ENCODE data around the gene MROH7.

The MROH7 gene

DNA sequence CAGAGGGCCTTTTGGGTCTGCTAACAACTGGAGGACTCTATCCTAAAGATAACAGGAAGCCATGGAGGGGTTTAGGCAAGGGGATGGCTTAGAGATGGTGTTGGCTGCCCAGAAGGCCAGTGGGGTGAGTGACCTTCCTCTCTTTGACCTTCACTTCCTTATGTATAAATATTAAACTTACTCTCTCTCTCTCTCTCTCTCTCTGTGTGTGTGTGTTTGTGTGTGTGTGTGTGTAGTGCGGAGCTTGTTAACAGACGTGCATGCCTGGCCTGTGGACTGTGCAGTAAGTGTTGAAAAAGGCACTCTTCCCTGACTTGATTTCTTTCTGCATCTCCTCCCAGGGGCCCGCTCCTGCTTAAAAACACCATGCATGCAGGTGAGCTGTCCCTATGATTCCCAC is 10.0 kb downstream of the MROH7 start:
- DNase-seq (ENCODE audit: low spot score): no peak

DNA sequence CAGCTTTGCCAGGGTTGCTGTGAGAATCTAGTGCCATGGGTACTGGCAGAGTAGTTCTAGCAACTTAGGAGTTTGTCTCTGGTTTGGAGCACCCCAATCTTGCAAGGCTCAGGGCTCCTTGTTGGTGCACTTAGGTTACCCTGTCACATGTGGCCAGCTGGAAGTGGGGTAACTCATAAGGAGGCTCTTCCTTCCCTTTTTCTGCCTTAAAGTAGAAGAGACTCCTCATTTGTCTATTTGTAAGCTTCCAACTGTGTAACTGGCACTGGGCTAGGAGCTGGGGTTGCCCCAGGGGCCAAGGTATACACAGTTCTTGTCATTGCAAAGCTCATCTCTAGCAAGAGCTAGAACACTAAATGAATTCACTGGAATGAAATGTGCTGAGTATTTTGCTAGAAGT is 10.6 kb downstream of the MROH7 start:
- DNase-seq (ENCODE audit: low spot score): no peak

DNA sequence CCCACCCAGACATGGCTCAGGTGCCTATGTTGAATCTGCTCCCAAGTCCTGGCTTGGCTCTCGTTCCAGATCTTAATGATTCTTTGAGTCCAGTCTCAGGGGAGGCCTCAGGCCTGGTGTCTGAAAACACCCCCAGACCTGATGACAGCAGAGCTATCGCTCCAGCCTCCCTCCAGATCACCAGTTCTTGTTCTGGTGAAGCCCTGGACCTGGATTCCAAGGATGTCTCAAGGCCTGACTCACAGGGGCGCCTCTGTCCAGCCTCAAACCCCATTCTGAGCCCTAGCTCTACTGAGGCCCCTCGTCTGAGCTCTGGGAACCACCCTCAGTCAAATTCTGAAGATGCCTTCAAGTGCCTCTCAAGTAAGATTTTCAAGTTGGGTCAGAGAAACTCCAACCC is 11.4 kb downstream of the MROH7 start:
- no peak for DNase-seq (ENCODE audit: low spot score)

DNA sequence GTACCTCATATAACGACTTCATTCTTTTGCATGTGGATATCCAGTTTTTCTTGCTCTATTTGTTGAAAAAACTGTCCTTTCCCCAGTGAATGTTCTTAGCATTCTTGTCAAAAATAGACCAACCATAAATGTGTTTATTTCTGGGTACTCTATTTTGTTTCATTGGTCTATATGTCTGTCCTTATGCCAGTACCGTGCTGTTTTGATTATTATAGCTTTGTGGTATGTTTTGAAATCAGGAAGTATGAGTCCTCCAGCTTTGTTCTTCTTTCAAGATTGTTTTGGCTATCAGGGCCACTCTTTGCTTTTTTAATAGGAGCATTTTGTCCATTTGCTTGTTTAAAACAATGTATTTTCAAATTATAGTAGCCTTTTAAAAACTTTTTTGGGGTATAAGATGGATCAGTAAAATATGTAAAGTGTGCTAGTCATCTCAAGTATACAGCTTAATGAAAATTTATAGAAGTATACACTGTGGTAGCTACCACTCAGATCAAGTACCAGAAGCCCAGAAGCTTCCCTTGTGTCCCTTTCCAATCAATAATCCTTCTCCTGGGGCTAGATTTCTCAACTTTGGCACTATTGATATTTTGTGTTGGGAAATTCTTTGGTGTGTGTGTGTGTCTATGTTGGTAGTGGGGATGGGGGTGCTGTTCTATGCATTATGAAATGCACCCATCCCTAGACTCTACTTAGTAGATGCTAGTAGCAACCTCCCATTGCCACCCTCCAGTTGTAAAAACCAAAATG is 16.8 kb downstream of the MROH7 start:
- no peak for DNase-seq (ENCODE audit: low spot score)

DNA sequence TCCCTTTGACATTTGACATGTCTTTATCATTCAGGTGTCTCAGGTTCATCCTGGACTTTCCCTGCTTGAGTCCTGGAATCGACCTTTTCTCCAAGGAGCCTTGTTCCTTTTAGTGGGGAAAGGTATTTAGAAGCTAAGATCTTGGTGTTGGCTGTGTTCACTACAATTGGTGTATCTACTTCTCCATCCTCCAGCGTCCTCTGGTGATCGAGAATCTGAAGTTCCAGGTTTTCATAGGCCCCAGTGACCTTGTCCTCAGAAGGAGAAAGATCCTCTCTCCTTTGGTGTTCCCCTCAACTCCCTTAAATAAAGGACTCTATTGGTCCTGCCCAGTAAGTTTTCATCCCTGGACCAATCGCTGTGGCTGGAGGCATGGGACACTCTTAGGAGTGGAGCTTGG is 22.1 kb downstream of the MROH7 start:
- no peak for DNase-seq (ENCODE audit: low spot score)

DNA sequence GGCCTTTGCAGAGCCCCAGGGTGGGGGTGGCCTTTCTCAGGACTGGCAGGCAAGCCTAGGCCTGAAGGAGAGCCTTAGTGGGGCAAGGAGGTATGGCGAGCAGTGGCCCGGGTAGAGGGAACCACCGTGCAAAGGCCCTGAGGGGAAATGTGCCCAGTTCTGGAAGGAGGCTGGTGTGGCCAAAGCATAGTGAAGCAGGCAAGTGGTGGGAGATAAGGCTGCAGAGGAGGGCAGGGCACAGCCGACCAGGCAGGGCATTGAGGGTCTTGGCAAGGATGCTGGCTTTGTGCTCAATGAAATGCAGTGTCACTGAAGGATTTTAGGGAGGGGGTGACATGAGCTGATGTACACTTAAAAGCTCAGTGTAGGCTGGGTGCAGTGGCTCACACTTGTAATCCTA is 22.8 kb downstream of the MROH7 start:
- no peak for DNase-seq (ENCODE audit: low spot score)

DNA sequence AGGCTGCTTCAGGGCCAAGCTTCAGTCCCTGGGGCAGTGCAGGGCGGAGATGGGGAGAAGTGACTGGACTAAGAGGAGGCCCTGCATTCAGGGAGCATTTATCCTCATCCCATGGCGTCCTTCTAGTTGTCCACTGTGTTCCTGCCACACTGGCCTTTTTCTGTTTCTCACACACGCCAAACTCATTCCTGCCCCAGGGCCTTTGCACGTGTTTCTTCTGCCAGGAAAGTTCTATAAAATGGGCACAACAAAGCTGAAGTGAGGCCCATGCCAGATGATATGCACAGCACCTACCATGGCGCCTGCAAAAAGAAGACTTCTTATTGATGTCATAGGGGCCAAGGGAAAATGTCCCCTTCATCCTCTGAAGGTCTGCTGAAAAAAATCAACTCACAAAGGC is 24.3 kb downstream of the MROH7 start:
- DNase-seq (ENCODE audit: low spot score): no peak

DNA sequence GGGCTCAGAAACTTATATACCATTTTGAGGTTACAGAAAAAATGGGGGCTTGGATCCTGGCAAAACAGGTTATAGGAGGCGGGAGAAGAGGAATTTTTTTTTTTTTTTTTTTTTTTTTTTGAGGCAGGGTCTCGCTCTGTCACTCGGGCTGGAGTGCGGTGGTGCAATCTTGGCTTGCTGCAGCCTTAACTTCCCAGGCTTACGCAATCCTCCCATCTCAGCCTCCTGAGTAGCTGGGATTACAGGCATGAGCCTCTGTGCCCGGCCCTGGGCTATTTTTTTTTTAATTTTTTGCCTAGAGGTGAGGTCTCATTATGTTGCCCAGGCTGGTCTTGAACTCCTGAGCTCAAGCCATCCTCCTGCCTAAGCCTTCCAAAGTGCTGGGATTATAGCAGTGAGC is 24.7 kb downstream of the MROH7 start:
- no peak for DNase-seq (ENCODE audit: low spot score)

DNA sequence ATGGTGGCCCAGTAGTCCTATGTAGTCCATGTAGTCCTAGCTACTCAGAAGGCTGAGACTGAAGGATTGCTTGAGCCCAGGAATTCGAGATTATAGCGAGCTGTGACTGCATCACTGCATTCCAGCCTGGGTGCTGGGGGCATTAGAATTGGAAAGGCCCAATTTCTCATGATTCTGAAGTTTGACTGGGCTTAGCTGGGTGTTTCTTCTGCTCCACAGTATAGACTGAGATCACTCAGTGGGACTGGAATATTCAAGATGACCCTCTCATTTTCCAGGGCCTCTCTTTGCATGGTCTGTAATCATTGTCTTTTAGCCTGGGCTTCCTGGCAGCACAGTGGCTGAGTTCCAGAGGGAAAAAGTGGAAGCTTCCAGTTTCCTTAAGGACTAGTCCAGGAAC is 26.2 kb downstream of the MROH7 start:
- no peak for DNase-seq (ENCODE audit: low spot score)

DNA sequence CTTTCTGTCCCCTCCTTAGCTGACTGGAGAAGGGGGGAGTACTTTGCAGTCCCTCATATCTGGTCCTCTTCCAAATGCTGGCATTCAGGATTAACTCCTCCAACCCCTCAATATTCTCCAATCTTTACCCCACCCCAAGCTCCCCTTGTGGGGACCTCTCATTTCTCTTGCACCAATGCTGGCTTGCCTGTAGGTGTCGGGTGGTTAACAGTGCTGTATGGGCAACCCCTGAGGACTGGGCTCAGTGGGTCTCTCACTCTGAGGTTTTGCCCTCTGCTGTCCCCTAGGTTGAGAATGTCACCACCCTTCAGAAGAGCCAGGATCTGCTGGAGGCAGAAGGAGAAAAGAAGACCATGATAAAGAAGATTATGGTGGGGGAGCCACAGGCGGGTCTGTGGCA is 27.0 kb downstream of the MROH7 start:
- DNase-seq (ENCODE audit: low spot score): no peak

DNA sequence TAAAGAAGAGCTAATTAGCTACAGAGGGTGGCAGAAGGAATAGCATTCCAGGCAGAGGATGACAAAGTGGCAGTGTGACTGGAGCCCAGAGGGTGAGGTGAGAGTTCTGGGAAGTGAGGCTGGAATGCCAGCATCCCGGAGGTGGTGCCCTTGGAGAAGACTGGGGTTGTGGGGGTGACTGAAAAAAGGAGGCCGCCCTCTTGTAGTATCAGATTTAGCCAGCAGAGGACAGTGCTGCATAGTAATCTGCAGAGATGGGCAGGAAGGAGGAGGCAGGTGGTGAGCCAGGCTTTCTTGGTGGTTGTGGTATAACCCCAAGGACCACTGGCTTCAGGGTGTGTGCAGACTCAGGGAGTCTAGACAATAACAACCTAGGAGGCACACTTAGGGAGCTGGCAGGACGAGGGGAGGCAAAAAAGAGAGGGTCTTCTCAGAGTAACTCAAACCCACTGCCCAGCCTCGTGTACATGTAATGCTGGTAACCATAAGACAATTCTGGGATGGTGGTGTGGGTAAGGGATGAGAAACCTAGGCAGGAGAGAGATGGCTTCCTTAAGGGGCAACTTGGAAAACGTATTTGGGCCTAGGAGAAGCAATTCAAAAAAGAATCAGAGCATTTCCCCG is 30.5 kb downstream of the MROH7 start:
- no peak for DNase-seq (ENCODE audit: low spot score)

DNA sequence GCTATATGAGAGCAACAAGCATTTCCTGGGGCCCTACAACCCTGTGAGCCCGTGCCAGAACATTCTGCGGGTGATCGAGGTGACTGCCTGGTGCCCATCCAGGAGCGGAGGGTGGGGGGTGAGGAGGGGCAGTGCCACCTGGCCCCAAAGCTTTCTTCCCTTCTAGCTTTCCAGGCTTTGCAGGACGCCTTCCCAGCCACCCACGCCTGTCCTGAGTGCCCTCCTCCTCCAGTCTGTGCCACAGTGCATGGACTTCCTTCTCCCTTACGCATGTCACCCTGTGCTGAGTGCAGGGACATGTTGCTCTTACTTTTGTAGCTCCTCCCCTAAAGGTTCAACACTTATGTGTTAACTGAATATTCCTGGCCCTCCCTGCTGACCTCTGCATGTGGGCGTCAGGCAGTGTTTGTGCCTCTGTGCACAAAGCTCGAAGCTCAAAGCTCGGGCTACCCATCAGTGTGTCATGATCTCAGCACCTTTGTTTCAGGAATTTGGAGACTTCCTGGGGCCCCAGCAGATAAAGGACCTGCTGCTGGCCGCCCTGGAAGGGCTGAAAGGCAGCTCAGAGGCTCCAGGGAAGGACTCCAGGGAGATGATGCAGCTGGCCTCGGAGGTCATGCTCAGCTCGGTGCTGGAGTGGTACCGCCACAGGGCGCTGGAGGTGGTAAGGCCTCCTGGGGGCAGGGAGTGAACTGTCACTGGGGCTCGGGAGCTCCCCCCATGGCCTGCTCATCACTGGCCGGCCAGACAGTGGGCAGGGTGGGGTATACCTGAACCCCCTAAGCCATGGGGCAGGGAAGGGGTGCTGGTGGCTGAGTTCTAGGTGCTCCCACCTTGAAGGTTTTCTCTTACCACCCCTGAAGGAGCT is 37.4 kb downstream of the MROH7 start:
- no peak for DNase-seq (ENCODE audit: low spot score)

DNA sequence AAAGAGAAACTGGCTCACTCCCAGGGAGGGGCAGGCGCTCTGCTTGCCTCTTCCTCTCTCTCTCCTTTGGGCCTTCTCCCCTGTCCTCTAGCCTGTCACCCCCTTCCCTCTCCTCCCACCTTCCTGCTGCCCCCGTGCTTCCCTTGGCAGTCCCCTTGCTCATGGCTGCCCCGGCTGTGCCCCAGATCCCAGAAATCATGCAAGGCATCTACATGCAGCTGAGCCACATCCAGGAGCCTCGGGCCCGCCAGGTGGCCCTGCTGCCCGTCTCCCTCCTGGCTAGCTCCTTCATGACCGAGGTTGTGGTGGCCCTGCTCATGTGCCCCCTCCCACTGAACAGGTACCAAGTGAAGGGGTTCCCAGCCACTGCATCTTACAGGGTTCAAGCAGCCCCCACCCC is 38.1 kb downstream of the MROH7 start:
- no peak for DNase-seq (ENCODE audit: low spot score)

DNA sequence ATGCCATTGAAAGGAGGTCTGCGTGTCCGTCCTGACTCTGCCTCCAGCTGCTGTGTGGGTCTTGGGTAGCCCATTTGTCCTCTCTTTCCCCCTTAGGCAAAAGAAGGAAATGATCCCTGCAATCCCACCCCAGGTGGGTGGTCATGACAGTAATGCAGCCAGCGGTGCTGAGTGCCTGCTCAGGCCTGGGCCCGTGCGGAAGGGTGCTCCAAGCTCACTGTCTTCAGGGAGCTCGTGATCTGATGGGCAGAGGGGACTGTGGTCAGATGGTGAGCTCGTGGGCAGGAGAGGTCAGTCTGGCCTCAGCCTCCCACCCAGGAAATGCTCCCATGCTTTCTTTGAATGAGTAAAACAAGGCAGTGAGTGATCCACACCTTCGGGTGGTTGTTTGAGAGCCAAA is 38.8 kb downstream of the MROH7 start:
- no peak for DNase-seq (ENCODE audit: low spot score)

DNA sequence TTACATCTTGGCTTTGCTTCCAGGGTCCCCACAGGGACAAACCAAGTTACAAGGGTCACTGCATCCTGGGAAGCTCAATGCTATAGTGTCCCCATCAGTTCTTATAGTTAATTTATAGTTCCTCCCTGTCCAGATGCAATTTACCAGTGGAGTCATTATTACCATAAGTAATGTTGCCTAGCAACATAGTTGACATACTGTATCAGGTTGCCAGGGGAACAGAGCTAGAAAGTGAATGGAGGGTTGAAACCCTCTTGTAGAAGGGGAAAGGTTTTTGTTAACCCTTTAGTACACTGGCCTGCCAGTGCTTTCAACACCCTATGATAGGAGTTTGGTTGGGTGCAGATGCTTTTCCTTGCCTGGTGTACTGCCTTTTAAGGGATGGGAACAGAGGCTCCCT is 39.8 kb downstream of the MROH7 start:
- DNase-seq (ENCODE audit: low spot score): no peak

DNA sequence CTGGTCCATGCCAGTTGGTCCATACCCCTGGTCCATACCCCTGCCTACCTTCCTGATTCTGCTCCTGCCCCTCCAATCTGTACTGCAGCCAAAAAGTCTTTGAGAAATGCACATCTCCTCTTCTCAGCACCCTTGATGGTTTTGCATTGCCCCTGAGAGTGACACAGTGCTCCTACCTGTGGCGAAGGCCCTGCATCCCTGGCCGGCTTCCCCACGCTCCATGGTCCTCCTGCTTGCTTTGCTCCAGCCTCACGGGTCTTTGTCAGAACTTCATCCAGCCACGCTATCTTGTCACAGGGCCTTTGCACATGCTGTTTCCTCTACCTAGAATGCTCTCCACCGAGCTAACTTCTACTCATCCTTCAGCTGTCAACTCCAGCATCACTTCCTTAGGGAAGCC is 41.9 kb downstream of the MROH7 start:
- DNase-seq (ENCODE audit: low spot score): no peak

DNA sequence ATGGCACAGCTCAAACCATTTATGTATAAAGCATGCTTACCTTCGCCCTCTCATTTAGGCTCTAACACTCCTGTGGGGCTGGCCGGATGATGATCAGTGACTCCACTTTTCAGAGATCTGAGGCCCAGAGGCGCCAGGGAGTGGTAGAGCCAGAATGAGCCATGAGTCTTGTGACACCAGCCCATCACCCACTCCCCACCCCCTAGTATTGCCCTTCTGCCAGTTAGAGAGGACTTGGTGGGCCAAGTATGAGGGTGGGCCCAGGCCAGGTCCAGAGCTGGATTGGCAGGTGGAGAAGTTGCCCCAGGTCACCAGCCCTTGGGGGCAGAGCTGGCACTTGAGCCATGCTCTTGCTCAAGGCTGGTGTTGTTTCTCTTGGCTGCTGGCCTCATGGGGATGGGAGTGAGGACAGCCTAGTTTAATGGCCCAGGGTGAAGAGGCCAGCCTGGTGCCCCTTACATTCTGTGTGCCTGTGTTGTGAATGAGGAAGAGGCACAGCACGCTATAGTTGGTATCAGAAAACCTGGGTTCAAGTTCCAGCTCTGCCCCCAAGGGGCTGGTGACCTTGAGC is 43.8 kb downstream of the MROH7 start:
- DNase-seq (ENCODE audit: low spot score): no peak

DNA sequence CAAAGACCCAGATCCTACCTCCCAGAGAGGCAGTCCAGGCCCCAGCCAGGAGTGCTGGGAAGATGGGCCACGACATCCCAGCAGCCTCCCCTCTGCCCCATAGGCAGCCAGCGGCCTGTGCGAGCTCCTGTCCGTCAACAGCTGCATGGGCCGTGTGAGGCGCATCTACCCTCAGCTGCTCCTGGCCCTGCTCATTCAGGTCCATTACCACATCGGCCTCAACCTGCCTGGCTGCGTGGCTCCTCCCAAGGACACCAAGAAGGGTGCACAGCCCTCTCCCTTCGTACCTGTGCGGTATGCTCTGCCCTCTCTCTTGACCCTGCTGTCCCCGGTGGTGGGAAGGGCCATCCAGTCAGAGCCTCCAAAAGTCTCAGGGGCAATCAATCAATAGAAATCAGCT is 44.6 kb downstream of the MROH7 start:
- DNase-seq (ENCODE audit: low spot score): no peak

DNA sequence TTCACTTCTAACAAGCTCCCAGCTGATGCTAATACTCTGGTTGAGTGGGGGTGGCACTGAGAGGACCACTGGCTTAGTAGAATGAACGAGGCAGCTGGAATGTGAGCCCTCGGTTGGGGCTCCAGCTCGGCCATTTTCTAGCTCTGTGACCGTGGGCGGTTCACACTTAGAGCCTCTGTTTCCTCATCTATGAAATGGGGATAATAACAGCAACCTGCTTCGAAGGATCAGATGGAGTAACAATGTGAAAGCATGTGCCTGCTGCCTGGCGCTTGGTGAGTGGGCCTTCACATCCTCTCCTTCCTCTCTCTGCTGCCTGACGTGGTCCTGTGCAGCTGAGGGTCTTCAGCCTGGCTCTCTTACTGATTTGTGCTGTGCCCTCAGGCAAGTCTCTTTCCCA is 53.2 kb downstream of the MROH7 start:
- no peak for DNase-seq (ENCODE audit: low spot score)

DNA sequence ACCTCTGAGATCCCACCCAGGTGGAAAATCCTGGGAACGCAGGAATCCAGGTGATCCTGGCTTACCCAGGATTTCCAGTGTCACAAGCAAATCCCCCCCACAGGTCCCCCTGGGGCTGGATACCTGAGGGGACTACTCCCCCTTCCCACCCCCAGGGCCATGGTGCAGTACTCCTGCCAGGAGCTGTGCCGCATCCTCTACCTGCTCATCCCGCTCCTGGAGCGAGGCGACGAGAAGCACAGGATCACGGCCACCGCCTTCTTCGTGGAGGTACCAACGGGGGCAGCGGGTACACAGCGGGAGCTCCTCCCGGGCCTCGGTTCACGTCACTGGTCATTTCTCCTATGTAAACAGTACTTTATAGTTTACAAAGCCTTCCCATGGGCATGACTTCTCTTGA is 53.6 kb downstream of the MROH7 start:
- no peak for DNase-seq (ENCODE audit: low spot score)

DNA sequence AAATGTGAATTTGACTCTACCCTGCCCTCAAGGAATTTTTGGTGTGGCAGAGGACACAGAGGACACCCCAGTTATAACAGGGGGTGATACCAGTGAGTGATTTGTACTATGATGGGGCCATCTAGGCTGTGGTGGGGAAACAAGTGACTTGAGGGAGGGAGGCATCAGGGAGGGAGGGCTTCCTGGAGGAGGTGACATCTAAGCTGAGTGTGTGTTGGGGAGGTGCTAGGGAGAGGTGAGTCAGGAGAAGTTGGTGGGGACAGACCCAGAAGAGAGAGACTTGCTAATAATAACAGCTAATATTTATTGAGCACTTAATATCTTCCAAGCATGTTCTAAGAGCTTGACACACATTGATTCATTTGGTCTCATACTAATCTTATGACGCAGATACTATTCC is 54.2 kb downstream of the MROH7 start:
- DNase-seq (ENCODE audit: low spot score): no peak

DNA sequence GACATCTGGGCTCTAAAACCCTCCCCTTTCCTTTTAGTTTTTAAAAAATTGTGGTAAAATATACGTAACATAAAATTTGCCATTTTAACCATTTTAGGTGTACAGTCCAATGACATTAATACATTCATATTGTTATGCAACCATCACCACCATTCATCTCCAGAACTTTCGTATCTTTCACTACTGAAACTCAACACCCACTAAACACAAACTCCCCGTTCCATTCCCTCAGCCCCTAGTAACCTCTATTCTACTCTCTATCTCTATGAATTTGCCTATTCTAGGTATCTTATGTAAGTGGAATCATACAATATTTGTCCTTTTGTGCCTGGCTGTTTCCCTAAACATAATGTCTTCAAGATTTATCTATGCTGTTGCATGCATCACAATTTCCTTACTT is 54.7 kb downstream of the MROH7 start:
- DNase-seq (ENCODE audit: low spot score): no peak

DNA sequence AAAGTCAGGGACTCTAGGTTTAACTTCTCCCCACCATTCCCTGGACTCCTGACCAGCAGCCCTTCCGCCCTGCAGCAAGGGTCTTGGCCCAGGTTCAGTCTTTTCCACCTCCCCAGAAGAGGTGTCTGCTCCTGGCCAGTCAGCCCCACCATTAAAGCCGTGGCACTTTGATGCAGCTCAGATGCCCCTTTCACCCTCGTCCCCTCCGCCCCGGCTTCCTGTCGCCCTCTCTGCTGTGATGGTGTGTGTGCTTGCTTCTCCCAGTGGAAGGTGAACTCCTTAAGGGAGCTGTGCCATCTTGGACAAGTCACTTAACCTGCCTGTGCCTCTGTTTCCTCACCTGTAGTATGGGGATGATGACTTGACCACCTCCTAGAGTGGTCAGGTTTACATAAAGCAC is 56.3 kb downstream of the MROH7 start:
- no peak for DNase-seq (ENCODE audit: low spot score)
